GM21576 (cell line): ENCODE measurements around the gene RNASEL.

Experiments used
- ATAC-seq: cut with Tn5 transposase; IDR thresholded peaks from one replicate; pipeline ENCODE4 v1.9.1; 2021; ENCODE audit warnings: mild to moderate bottlenecking, moderate library complexity; ENCODE audit not compliant: unreplicated experiment

Gene RNASEL

GRCh38 chr1:182621906-182622305 lies 32.9 kb upstream of the RNASEL start:
- ATAC-seq = no peak

- no peak for ATAC-seq
Measured at GRCh38 chr1:182620924-182621585, 32.0 kb upstream of the RNASEL start.

GRCh38 chr1:182617734-182618351 lies 28.8 kb upstream of the RNASEL start:
- no peak for ATAC-seq

GRCh38 chr1:182617014-182617429 lies 28.0 kb upstream of the RNASEL start:
- no peak for ATAC-seq

- peak; percentile 70 for ATAC-seq
Measured at GRCh38 chr1:182616130-182617013, 27.3 kb upstream of the RNASEL start.

DNA sequence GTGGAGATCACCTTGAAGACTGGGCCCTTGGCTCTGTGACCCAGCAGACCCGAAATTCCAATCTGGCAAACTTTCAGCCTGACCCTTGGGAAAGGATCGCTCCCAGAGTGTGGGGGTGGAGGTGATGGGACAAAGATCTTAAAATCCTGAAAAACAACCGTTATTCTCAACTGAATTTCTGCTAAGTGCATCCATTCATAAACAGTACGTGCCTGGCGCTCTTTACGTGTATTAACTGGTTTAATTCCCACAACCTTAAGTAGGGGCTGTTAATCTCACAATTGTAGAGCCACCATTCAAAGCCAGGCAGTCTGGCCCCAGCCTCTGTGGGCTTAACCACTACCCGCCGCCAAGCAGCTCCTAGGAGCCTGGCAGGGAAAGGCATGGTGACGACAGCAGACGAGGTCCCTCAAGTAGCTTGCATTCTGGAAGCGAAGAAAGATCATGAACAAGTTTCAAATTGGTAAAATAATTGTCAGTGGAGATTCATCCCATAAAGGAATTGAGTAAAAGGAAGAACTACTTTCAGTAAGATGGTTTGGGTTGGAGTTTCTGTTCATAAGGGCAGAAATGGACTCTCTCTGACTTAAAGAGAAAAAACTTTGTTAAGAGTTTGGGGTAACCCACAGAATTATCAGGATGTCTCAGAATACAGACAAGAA lies 26.5 kb upstream of the RNASEL start:
- ATAC-seq = peak; percentile 24

DNA sequence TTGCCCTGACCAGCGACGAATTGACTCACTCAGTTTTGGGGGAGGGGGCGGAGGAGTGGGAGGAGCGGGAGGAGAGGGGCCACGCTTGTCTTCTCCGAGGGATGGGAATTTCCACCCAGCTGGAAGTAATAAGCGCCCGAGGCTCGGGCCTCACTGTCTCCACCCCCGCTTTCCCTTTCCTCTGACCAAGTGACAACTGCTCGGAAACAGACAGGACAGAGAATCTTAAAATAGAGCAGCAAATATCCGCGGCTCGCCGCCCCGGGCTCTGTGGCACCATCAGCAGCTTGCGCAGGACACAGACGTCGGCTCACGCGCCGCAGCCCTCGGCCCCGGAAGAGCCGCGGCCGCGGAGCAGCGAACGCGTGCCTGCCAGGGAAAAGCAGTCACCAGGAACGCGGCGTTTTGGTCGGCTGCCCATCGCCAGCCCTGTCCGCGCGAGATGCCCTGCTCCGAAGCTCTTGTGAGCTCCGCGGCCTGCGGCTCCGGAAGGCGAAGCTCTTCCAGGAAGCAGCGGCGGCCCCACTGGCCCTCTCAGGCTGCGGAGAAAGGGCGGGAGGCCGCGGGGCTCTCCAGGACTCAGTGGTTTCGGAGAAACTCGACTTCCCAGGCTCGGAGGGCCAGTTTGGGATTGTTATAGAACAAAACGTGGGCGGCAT lies 25.9 kb upstream of the RNASEL start:
- ATAC-seq = peak; percentile 43

GRCh38 chr1:182611787-182612186 lies 22.7 kb upstream of the RNASEL start:
- no peak for ATAC-seq

DNA sequence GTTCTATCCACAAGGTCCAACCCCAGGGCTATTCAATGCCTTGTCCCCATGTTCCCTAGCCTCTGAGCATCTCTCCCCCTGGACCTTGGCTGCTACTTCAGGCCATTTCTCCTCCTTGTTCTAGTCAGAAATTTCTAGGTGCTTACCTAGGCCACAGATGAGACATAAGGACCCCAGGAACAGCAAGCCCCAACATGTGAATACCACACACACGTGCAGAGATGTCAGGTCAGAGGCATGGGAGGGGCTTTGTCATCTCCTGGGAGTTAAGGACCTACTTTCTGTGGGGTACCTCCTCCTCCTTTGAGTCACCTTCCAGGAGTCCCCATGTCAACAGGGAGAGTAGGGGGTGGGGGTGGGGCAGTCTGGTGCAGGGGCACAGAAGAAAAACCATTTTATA lies 22.3 kb upstream of the RNASEL start:
- ATAC-seq = no peak

GRCh38 chr1:182610606-182611194 lies 21.6 kb upstream of the RNASEL start:
- ATAC-seq = no peak

DNA sequence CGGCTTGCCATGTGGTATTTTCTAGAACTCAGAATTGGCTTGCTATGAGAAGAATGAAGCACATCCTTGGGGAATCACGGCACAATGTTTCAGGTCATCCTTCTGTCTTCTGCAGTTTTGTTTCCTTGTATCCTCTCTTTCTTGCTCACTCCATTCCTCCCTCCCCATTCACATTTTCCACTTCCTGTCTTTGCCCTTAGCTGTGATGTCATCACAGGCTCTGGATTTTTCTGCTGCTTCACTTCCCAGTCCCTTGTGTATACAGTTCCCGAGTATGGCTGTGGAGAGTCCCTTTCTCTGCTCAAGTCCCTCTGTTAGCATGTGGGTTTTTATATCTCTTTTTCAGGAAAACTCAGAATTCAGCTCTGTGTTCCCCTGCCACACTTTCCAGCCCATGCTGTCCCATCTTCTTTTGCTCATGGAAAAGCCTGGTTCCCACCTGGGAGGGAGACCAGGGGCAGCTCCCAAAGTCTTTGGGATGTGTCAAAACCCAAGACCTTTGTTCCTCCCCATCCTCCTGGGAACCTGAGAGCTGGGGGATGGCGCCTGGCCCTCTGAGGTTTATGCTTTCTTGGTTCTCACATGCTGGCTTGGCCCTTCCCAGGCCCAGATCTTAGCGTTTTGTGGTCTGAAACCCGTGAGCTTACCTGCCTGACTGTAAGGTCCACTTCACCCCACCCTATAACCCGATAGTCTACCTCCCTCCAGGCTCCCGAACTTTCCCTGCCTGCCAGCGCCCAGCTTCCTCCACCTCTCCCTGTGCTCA lies 20.0 kb upstream of the RNASEL start:
- no peak for ATAC-seq

DNA sequence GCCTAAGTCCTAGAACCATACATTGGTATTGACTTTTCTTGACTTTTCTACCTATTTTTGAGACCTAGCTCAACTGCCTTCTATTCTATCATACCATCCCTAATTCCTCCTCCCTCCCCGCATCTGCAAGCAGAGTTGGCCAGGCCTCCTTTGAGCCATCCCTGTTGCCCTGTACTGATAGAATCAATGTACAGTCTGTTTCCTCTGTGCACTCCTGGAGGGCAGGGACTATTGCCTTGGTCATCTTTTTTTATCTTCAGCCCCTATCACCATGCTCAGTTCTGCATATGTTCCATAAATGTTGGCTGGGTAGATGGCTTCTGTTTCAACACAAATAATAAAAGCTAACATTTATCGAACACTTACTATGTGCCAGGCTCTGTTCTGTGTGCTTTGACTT lies 19.2 kb upstream of the RNASEL start:
- no peak for ATAC-seq

GRCh38 chr1:182607566-182607965 lies 18.5 kb upstream of the RNASEL start:
- no peak for ATAC-seq

DNA sequence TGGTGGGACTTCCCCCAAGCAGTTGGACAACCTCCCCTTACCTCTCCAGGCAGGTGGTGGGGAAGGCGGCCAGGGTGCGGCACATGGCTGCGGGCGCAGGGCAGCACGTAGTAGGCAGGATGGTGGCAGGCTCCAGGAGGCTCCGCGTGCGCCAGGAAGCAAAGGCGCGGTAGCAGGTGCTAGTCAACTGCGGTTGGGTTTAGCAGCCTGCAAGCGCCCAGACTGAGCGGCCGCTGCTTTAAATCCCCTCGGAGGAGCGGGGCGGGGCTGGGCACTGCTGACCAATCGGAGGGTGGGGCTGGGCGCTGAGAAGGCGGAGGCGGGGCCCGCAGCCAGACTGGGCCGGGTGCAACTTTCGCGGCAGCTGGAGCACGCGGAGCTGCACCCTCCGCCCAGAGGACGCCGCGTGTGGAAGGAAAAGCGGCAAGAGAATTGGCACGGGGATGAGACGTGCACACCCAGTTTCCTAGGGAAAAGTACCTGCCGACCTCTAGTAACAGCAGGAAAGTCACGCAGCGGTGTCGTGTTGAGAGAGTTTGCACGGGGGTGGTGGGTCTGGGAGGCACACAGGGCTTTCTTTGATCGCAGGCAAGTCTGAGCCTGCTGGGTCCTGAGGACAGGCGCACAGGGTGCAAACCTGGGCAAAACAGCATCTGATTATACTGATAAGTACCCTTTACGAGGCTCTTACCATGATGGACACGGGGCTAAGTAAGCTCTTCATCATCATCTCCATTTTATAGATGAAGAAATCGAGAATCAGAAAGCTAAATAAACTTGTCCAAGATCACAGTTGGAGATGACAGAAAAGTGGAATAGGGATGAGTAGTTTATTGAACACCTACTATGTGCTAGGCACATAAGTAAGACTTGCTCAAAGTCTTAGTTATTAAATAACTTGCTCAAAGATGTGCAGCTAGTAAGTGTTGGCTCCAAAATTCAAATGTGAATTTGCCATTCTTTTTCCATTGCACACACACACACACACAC lies 15.4 kb upstream of the RNASEL start, which contains the start of gene RGS16:
RGS16 (minus strand) TSS at position 215 of the 990 bp plus-strand sequence; CDS start at position 85, 130 bp downstream.
- peak; percentile 85 for ATAC-seq

DNA sequence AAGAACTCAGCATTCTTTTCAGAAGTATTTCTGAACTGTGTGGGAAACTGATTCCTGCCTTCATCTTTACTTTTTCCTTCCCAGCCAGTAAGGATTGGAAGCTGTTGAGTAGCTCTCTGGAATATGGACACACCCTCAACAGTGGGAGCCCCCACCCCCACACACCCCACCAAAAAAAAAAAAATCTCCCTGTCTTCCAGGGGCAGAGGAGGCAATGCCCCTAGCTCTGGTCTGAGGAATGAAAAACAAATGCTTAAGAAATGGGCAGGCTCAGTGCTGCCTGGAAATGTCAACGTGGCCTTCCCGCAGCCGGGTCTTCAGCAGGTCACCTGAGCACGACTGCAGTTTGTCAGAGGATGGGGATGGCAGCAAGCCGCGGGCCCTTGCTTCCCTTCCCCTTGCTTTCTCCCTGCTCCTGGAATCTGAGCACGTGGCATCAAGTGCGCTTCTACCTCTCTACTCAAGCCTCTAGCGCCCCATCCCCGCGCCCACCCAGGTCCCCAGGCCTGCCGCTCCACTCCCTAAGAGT lies 14.7 kb upstream of the RNASEL start:
- ATAC-seq = no peak

GRCh38 chr1:182602935-182603645 lies 14.0 kb upstream of the RNASEL start:
- ATAC-seq = no peak

DNA sequence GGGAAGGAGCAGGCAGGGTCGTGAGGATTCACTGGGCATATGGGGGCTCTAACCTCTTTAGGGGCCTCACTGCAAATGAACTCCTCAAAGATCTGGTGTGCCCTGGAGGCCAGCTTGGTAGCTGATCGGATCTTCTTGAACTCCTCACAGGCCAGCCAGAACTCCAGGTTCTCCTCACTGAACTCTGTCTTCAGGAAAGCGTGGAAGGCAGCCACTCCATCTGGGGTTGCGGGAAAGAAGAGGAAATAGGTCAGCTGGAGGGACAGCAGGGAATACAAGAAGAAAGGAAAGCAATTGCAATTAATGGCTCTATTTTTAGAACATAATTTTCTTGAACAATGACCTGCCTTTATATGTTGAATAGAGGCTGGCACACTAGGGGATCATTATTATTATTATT lies 12.9 kb upstream of the RNASEL start:
- no peak for ATAC-seq
